ENCODE results near the gene KRT10.

Gene KRT10

GRCh38 chr17:40803617-40804082 is 18.8 kb downstream of the KRT10 start:
- DNase-seq (ENCODE audit: low read depth) = peak; percentile 62

- DNase-seq (ENCODE audit: low read depth) = no peak
These were observed 21.3 kb downstream of the KRT10 start for GRCh38 chr17:40801157-40801556.

GRCh38 chr17:40800381-40800780 is 22.0 kb downstream of the KRT10 start:
- no peak for DNase-seq (ENCODE audit: low read depth)

GRCh38 chr17:40799859-40800258 is 22.6 kb downstream of the KRT10 start, which contains the start of gene KRT28:
TSS of gene KRT28 (minus strand) at chr17:40799959. CDS start at chr17:40799893, 66 bp downstream.
- no peak for DNase-seq (ENCODE audit: low read depth)

- DNase-seq (ENCODE audit: low read depth) = no peak
These were observed 25.6 kb downstream of the KRT10 start for GRCh38 chr17:40796846-40797245.

GRCh38 chr17:40795019-40795667 is 27.3 kb downstream of the KRT10 start:
- DNase-seq (ENCODE audit: low read depth) = no peak

GRCh38 chr17:40794466-40794865 is 27.9 kb downstream of the KRT10 start:
- DNase-seq (ENCODE audit: low read depth) = no peak

- no peak for DNase-seq (ENCODE audit: low read depth)
These were observed 28.6 kb downstream of the KRT10 start for GRCh38 chr17:40793832-40794231.

GRCh38 chr17:40791787-40792436 is 30.5 kb downstream of the KRT10 start:
- DNase-seq (ENCODE audit: low read depth) = no peak

GRCh38 chr17:40791111-40791510 is 31.3 kb downstream of the KRT10 start:
- DNase-seq (ENCODE audit: low read depth) = no peak

- DNase-seq (ENCODE audit: low read depth) = no peak
These were observed 40.0 kb downstream of the KRT10 start, which contains the start of gene KRT27 for GRCh38 chr17:40782450-40782849. TSS of gene KRT27 (minus strand) at chr17:40782550. CDS start at chr17:40782493, 57 bp downstream.

- peak; percentile 5 for DNase-seq (ENCODE audit: low read depth)
These were observed 43.1 kb downstream of the KRT10 start for GRCh38 chr17:40779181-40779909.

GRCh38 chr17:40778461-40778860 is 44.0 kb downstream of the KRT10 start:
- no peak for DNase-seq (ENCODE audit: low read depth)

- no peak for DNase-seq (ENCODE audit: low read depth)
These were observed 44.4 kb downstream of the KRT10 start for GRCh38 chr17:40777971-40778370.

GRCh38 chr17:40777459-40777858 is 45.0 kb downstream of the KRT10 start:
- DNase-seq (ENCODE audit: low read depth) = no peak

- no peak for DNase-seq (ENCODE audit: low read depth)
These were observed 46.5 kb downstream of the KRT10 start for GRCh38 chr17:40775945-40776344.

- DNase-seq (ENCODE audit: low read depth) = no peak
These were observed 50.3 kb downstream of the KRT10 start, which contains the start of gene KRT26 for GRCh38 chr17:40772101-40772500. TSS of gene KRT26 (minus strand) at chr17:40772201. CDS start at chr17:40772113, 88 bp downstream.

Measured in stimulated activated CD4-positive, alpha-beta T cell treated with anti-CD3 and anti-CD28 coated beads, Interleukin-2, amount 100 ng/mL, for 4 hours (primary cell).